Measurements from ENCODE around the gene LRP10.

Gene LRP10

DNA sequence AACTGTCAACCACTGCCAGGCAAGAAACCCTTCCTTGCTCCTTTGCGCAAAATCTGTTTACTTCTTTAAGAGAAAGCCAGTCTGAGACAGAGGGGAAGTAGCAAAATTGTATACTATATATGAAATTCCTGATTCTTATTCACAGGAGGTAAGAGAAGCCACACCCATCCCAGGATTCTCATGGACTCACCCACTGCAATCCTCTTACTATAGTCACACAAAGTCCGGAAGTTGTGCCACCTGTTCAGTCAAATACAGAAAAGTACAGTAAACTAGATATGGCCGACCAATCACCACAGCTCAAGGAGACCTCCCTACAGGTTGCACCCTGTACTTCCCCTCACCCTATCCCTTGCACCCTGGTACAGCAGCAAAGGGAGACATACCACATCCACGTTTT, 54.8 kb downstream of the LRP10 start:
- no peak for DNase-seq

DNA sequence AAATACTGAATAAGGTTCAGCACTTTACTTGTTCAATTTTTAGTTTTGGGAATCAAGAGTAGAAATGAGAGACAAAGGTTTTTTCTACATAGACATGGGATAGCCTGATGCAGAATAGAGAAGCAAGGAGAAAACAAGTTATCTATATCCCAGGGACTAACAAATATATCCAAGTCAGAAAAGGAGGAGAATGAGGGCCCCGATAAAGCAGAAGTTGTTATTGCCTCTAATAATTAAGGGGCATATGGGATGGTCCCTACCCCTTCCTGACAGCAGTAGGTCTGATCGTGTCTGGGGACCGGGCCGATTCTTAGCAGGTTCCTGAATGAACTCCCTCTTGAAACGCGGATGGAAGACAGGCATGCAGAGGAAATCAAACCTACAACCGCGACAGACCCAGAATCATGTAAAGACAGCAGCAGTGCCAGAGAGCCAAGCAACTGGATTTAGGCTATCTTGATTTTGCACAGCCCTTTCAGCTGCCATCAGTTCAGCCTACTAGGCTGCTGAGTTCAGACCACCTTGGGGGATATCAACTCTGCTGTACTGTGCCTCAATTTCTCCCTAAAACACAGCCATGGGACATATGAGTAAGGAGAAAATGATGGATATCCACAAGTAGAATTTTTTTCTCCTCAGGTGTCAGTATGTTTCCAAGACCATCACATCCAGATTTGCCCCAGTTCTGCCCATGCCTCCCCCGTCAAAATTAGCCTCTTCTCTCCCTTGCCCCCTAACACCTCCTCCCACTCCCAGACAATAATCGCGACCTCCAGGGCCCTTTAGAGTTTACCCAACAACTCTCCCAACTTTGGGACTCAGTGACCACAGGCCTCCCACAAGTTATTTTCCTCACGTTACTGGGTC, 56.9 kb downstream of the LRP10 start:
- DNase-seq: no peak

- DNase-seq: peak; percentile 99
These were observed 57.8 kb downstream of the LRP10 start, which contains the start of gene PRMT5 for GRCh38 chr14:22929104-22929960. Gene PRMT5 (minus strand): TSS chr14:22929376. CDS start chr14:22929361, 15 bp downstream.

DNA sequence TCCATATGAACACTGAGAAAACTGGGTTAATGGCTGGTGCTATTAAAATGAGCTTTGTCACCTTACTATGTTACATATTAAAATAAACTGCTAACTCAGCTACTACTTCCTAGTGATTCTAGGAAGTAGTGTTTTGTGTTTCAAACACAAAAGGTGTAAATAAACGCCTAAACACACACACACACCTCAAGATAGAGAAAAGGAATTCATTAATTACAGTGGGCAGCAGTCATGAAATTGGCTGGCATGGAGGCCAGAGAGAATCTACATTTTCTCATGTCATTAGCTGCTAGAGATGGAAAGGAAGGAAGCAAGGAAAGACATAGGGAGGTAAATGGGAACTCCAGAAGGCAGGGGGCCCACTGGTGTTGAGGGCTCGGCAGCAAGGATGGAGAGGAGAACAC, 58.4 kb downstream of the LRP10 start:
- DNase-seq: no peak

All from activated effector memory CD4-positive, alpha-beta T cell treated with anti-CD3 and anti-CD28 coated beads, Interleukin-2, amount 50 U/mL, for 16 hours (primary cell).